HG03139 (cell line): ENCODE measurements around the gene RAD51B.

ENCODE experiments used
- ATAC-seq: cut with Tn5 transposase; IDR thresholded peaks from one replicate; pipeline ENCODE4 v1.9.1; 2021; ENCODE audit not compliant: unreplicated experiment

The RAD51B gene

GRCh38 chr14:68446243-68447040 lies 626.9 kb downstream of the RAD51B start:
- no peak for ATAC-seq

GRCh38 chr14:68447581-68448251 lies 628.1 kb downstream of the RAD51B start:
- ATAC-seq, result no peak

- no peak for ATAC-seq
These were observed 628.8 kb downstream of the RAD51B start for GRCh38 chr14:68448252-68448902.

- no peak for ATAC-seq
These were observed 630.1 kb downstream of the RAD51B start for GRCh38 chr14:68449561-68450181.

GRCh38 chr14:68450391-68451120 lies 631.0 kb downstream of the RAD51B start:
- no peak for ATAC-seq

GRCh38 chr14:68451696-68452373 lies 632.3 kb downstream of the RAD51B start:
- no peak for ATAC-seq

GRCh38 chr14:68458253-68458652 lies 638.7 kb downstream of the RAD51B start:
- ATAC-seq, result no peak

GRCh38 chr14:68458840-68459469 lies 639.4 kb downstream of the RAD51B start:
- no peak for ATAC-seq

GRCh38 chr14:68459480-68460136 lies 640.0 kb downstream of the RAD51B start:
- ATAC-seq, result no peak

GRCh38 chr14:68460541-68460940 lies 641.0 kb downstream of the RAD51B start:
- ATAC-seq, result no peak

- ATAC-seq, result no peak
These were observed 641.5 kb downstream of the RAD51B start for GRCh38 chr14:68461086-68461485.

- no peak for ATAC-seq
These were observed 643.1 kb downstream of the RAD51B start for GRCh38 chr14:68462683-68463082.

GRCh38 chr14:68463299-68463698 lies 643.7 kb downstream of the RAD51B start:
- no peak for ATAC-seq

- ATAC-seq, result no peak
These were observed 644.3 kb downstream of the RAD51B start for GRCh38 chr14:68463705-68464374.

GRCh38 chr14:68464711-68465110 lies 645.1 kb downstream of the RAD51B start:
- no peak for ATAC-seq

- ATAC-seq, result no peak
These were observed 647.0 kb downstream of the RAD51B start for GRCh38 chr14:68466491-68466977.

GRCh38 chr14:68467425-68467824 lies 647.8 kb downstream of the RAD51B start:
- no peak for ATAC-seq

GRCh38 chr14:68468437-68469207 lies 649.0 kb downstream of the RAD51B start:
- ATAC-seq, result no peak
